GM23338 (cell line): ENCODE results near the gene C1QA. TPM values are rescaled to one million over a fixed set of nuclear protein-coding genes. Genes with fewer than 3 reads are reported as not detected.

Experiments used
- ATAC-seq: fragments of 200-7000 bp; cut with Tn5 transposase; 3 replicates; pipeline ENCODE4 v1.9.1; 2020
- DNase-seq: peaks from one replicate; pipeline ENCODE4 v3.0.0-alpha.2; 2015; ENCODE audit warnings: low spot score
- H2AFZ ChIP-seq: fragments of 200-600 bp; sonication (generic); 2 replicates; pipeline ENCODE4 v1.8.0; 2016; ENCODE audit warnings: antibody characterized with exemption, mild to moderate bottlenecking, moderate library complexity
- H3F3A ChIP-seq: fragments of 200-600 bp; sonication (generic); replicated peaks from 2 replicates; pipeline ENCODE4 v1.8.0; 2017; ENCODE audit warnings: antibody characterized with exemption, mixed run types, low read depth
- H3K27ac ChIP-seq: fragments of 200-600 bp; sonication (generic); 2 replicates; pipeline ENCODE4 v1.6.1; 2016; ENCODE audit warnings: low read depth
- H3K27me3 ChIP-seq: fragments of 200-600 bp; sonication (generic); 2 replicates; pipeline ENCODE4 v1.8.0; 2016; ENCODE audit warnings: mild to moderate bottlenecking, mixed run types, moderate library complexity; ENCODE audit not compliant: insufficient read depth
- H3K36me3 ChIP-seq: fragments of 200-600 bp; sonication (generic); 2 replicates; pipeline ENCODE4 v1.8.0; 2016; ENCODE audit warnings: mild to moderate bottlenecking; ENCODE audit not compliant: insufficient read depth
- H3K4me1 ChIP-seq: fragments of 200-600 bp; sonication (generic); 2 replicates; pipeline ENCODE4 v1.8.0; 2016; ENCODE audit warnings: mild to moderate bottlenecking, moderate library complexity; ENCODE audit not compliant: insufficient read depth
- H3K4me2 ChIP-seq: fragments of 200-600 bp; sonication (generic); 2 replicates; pipeline ENCODE4 v1.7.1; 2017; ENCODE audit warnings: mixed run types
- H3K4me3 ChIP-seq: fragments of 200-600 bp; sonication (generic); 2 replicates; pipeline ENCODE4 v1.6.1; 2016; ENCODE audit warnings: mixed run types
- H3K79me2 ChIP-seq: fragments of 200-600 bp; sonication (generic); replicated peaks from 2 replicates; pipeline ENCODE4 v1.8.0; 2017; ENCODE audit warnings: mild to moderate bottlenecking; ENCODE audit not compliant: insufficient read depth
- H3K9me2 ChIP-seq: fragments of 200-600 bp; sonication (generic); 2 replicates; pipeline ENCODE4 v1.8.0; 2017; ENCODE audit not compliant: insufficient read depth
- H4K20me1 ChIP-seq: fragments of 200-600 bp; sonication (generic); replicated peaks from 2 replicates; pipeline ENCODE4 v1.8.0; 2017; ENCODE audit warnings: mild to moderate bottlenecking; ENCODE audit not compliant: insufficient read depth
- H3K27ac Mint-ChIP-seq: 2 replicates; pipeline ENCODE4 v1.8.0; 2020; ENCODE audit warnings: inconsistent platforms, mild to moderate bottlenecking, moderate library complexity, mixed read lengths
- H3K27me3 Mint-ChIP-seq: 3 replicates; pipeline ENCODE4 v1.8.0; 2022; ENCODE audit warnings: low read depth, mild to moderate bottlenecking, moderate library complexity, mixed read lengths, inconsistent platforms; ENCODE audit not compliant: insufficient read depth, poor library complexity
- H3K36me3 Mint-ChIP-seq: 3 replicates; pipeline ENCODE4 v1.8.0; 2021; ENCODE audit warnings: low read depth, mild to moderate bottlenecking, inconsistent platforms, moderate library complexity, mixed read lengths
- H3K4me1 Mint-ChIP-seq: 3 replicates; pipeline ENCODE4 v1.8.0; 2020; ENCODE audit warnings: mild to moderate bottlenecking, inconsistent platforms, mixed read lengths
- H3K4me3 Mint-ChIP-seq: 3 replicates; pipeline ENCODE4 v1.8.0; 2021; ENCODE audit warnings: moderate library complexity, mild to moderate bottlenecking, inconsistent platforms, mixed read lengths
- H3K9me3 Mint-ChIP-seq: 3 replicates; pipeline ENCODE4 v1.8.0; 2020; ENCODE audit warnings: moderate library complexity, mild to moderate bottlenecking, inconsistent platforms, mixed read lengths
- CREB1 ChIP-seq: fragments of 250-450 bp; sonication (Bioruptor Pico); IDR thresholded peaks from 2 replicates; pipeline ENCODE4 v1.5.0; 2020; ENCODE audit warnings: low read depth, mild to moderate bottlenecking, moderate library complexity
- EZH2 ChIP-seq: fragments of 200-600 bp; sonication (generic); IDR thresholded peaks from one replicate; pipeline ENCODE4 v1.8.0; 2017; ENCODE audit warnings: antibody characterized with exemption, mild to moderate bottlenecking, low read depth; ENCODE audit not compliant: unreplicated experiment
- EZH2phosphoT487 ChIP-seq: fragments of 200-600 bp; sonication (generic); IDR thresholded peaks from one replicate; pipeline ENCODE4 v1.8.1; 2018; ENCODE audit warnings: antibody characterized with exemption; ENCODE audit not compliant: unreplicated experiment
- JUNB ChIP-seq: IDR thresholded peaks from one replicate; pipeline ENCODE4 v1.6.1; 2016; ENCODE audit warnings: antibody characterized with exemption; ENCODE audit not compliant: unreplicated experiment
- NANOG ChIP-seq: IDR thresholded peaks from 2 replicates; pipeline ENCODE4 v1.6.1; 2016; ENCODE audit warnings: antibody characterized with exemption, borderline replicate concordance
- POLR2AphosphoS5 ChIP-seq: IDR thresholded peaks from 2 replicates; pipeline ENCODE4 v1.6.1; 2016; ENCODE audit warnings: antibody characterized with exemption, low read depth
- ZNF114 ChIP-seq: fragments of 250-450 bp; sonication (Bioruptor Pico); IDR thresholded peaks from 2 replicates; pipeline ENCODE4 v1.5.0; 2020; ENCODE audit warnings: mild to moderate bottlenecking, moderate library complexity
- polyA plus RNA-seq: library from polyadenylated mRNA; unstranded; fragments of >200 nt; fragmentation: Nextera tagmentation; extraction: Ambion mirVana; gene quantifications from 2 replicates; pipeline ENCODE4 v1.2.1, GENCODE V29; 2016
- total RNA-seq: library from RNA; depleted of rRNA; stranded (reverse); fragments of >200 nt; shearing (Covaris generic); gene quantifications from 2 replicates; pipeline ENCODE4 v1.2.3, GENCODE V29; 2014
- TF ChIP-seq, protein P1 (sequence below): fragments of 250-450 bp; sonication (Bioruptor Pico); IDR thresholded peaks from 2 replicates; pipeline ENCODE4 v1.5.0; 2020; ENCODE audit warnings: mild to moderate bottlenecking, moderate library complexity
- TF ChIP-seq, protein P2 (sequence below): IDR thresholded peaks from 2 replicates; pipeline ENCODE4 v1.6.1; 2016; ENCODE audit warnings: antibody characterized with exemption

The C1QA gene
- total and polyA plus RNA-seq, 2 experiments from 2014 or later = not detected

GRCh38 chr1:22619798-22620197, 16.6 kb upstream of the C1QA start (continued):
- TF ChIP-seq, protein P1, sequence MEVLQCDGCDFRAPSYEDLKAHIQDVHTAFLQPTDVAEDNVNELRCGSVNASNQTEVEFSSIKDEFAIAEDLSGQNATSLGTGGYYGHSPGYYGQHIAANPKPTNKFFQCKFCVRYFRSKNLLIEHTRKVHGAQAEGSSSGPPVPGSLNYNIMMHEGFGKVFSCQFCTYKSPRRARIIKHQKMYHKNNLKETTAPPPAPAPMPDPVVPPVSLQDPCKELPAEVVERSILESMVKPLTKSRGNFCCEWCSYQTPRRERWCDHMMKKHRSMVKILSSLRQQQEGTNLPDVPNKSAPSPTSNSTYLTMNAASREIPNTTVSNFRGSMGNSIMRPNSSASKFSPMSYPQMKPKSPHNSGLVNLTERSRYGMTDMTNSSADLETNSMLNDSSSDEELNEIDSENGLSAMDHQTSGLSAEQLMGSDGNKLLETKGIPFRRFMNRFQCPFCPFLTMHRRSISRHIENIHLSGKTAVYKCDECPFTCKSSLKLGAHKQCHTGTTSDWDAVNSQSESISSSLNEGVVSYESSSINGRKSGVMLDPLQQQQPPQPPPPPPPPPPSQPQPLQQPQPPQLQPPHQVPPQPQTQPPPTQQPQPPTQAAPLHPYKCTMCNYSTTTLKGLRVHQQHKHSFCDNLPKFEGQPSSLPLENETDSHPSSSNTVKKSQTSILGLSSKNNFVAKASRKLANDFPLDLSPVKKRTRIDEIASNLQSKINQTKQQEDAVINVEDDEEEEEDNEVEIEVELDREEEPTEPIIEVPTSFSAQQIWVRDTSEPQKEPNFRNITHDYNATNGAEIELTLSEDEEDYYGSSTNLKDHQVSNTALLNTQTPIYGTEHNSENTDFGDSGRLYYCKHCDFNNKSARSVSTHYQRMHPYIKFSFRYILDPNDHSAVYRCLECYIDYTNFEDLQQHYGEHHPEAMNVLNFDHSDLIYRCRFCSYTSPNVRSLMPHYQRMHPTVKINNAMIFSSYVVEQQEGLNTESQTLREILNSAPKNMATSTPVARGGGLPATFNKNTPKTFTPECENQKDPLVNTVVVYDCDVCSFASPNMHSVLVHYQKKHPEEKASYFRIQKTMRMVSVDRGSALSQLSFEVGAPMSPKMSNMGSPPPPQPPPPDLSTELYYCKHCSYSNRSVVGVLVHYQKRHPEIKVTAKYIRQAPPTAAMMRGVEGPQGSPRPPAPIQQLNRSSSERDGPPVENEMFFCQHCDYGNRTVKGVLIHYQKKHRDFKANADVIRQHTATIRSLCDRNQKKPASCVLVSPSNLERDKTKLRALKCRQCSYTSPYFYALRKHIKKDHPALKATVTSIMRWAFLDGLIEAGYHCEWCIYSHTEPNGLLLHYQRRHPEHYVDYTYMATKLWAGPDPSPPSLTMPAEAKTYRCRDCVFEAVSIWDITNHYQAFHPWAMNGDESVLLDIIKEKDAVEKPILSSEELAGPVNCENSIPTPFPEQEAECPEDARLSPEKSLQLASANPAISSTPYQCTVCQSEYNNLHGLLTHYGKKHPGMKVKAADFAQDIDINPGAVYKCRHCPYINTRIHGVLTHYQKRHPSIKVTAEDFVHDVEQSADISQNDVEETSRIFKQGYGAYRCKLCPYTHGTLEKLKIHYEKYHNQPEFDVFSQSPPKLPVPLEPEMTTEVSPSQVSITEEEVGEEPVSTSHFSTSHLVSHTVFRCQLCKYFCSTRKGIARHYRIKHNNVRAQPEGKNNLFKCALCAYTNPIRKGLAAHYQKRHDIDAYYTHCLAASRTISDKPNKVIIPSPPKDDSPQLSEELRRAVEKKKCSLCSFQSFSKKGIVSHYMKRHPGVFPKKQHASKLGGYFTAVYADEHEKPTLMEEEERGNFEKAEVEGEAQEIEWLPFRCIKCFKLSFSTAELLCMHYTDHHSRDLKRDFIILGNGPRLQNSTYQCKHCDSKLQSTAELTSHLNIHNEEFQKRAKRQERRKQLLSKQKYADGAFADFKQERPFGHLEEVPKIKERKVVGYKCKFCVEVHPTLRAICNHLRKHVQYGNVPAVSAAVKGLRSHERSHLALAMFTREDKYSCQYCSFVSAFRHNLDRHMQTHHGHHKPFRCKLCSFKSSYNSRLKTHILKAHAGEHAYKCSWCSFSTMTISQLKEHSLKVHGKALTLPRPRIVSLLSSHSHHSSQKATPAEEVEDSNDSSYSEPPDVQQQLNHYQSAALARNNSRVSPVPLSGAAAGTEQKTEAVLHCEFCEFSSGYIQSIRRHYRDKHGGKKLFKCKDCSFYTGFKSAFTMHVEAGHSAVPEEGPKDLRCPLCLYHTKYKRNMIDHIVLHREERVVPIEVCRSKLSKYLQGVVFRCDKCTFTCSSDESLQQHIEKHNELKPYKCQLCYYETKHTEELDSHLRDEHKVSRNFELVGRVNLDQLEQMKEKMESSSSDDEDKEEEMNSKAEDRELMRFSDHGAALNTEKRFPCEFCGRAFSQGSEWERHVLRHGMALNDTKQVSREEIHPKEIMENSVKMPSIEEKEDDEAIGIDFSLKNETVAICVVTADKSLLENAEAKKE = no peak
- TF ChIP-seq, protein P2, sequence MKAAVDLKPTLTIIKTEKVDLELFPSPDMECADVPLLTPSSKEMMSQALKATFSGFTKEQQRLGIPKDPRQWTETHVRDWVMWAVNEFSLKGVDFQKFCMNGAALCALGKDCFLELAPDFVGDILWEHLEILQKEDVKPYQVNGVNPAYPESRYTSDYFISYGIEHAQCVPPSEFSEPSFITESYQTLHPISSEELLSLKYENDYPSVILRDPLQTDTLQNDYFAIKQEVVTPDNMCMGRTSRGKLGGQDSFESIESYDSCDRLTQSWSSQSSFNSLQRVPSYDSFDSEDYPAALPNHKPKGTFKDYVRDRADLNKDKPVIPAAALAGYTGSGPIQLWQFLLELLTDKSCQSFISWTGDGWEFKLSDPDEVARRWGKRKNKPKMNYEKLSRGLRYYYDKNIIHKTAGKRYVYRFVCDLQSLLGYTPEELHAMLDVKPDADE = no peak
- TF ChIP-seq EZH2phosphoT487 = no peak
- no peak for TF ChIP-seq JUNB
- TF ChIP-seq EZH2 = no peak
- TF ChIP-seq NANOG = no peak
- TF ChIP-seq CREB1 (CRISPR knock-in tag) = no peak
- no peak for TF ChIP-seq ZNF114 (CRISPR knock-in tag)

GRCh38 chr1:22621761-22622160, 14.7 kb upstream of the C1QA start:
- peaks cover 12% of the 10 kb centered on the region for H3K27me3 Mint-ChIP-seq
- no peak overlapping the region for H3K27ac Mint-ChIP-seq

More at GRCh38 chr1:22621761-22622160, 14.7 kb upstream of the C1QA start:
- Mint-ChIP-seq H3K9me3 (no peaks in the 10 kb centered on the region), H3K4me1 (peaks cover 12% of the 10 kb centered on the region), H3K36me3 (no peaks in the 10 kb centered on the region), H3K4me3 (no peak overlapping the region)
- Histone ChIP-seq H3K4me3 (no peak overlapping the region), H3K27ac (no peak overlapping the region), H3K4me1 (peaks cover 10% of the 10 kb centered on the region), H3K9me2 (no peaks in the 10 kb centered on the region), H3K79me2 (no peaks in the 10 kb centered on the region), H2AFZ (no peak overlapping the region), H3K27me3 (no peaks in the 10 kb centered on the region), H3K4me2 (no peak overlapping the region), H3K36me3 (no peaks in the 10 kb centered on the region), H3F3A (no peaks in the 10 kb centered on the region), H4K20me1 (no peaks in the 10 kb centered on the region; the same call in 1 of the 2 replicates)
- no peak for DNase-seq
- TF ChIP-seq POLR2AphosphoS5 (no peak), CREB1 (CRISPR knock-in tag) (no peak), ZNF114 (CRISPR knock-in tag) (no peak)
- TF ChIP-seq, protein P1 = no peak
- no peak for ATAC-seq
